PC-3 (cell line): ENCODE results near the gene SCD5. TPM values are rescaled to one million over a fixed set of nuclear protein-coding genes. Genes with fewer than 3 reads are reported as not detected.

Source experiments
- ATAC-seq: fragments of 200-7000 bp; cut with Tn5 transposase; 2 replicates; pipeline ENCODE4 v1.9.1; 2020; ENCODE audit warnings: mild to moderate bottlenecking, moderate library complexity
- BruUV-seq: library from RNA; stranded (reverse); fragments of 400-500 nt; replicated peaks from 2 replicates; lab custom pipeline; 2021; lab: Mats Ljungman, UMichigan
- CTCF ChIA-PET: fragments of 300-600 bp; sonication (Branson Sonifier 250); formaldehyde crosslinking; loops from one replicate; lab custom pipeline; 2022; ENCODE audit warnings: antibody characterized with exemption; lab: Charles Lee
- POLR2A ChIA-PET: fragments of 300-600 bp; sonication (Branson Sonifier 250); formaldehyde crosslinking; loops from one replicate; lab custom pipeline; 2022; ENCODE audit warnings: antibody characterized with exemption; ENCODE audit not compliant: unreplicated experiment; lab: Charles Lee
- DNase-seq: peaks from one replicate; pipeline ENCODE4 v3.0.0-alpha.2; 2015
- H2AFZ ChIP-seq: fragments of 300-600 bp; sonication (generic); 2 replicates; pipeline ENCODE4 v1.6.0; 2016; ENCODE audit warnings: antibody characterized with exemption, low read length
- H3F3A ChIP-seq: fragments of 300-600 bp; sonication (generic); one replicate; pipeline ENCODE4 v1.6.0; 2017; ENCODE audit warnings: antibody characterized with exemption, low read length, control low read depth, mild to moderate bottlenecking; ENCODE audit not compliant: unreplicated experiment
- H3K27ac ChIP-seq: fragments of 300-600 bp; sonication (generic); 2 replicates; pipeline ENCODE4 v1.5.1; 2016; ENCODE audit warnings: mild to moderate bottlenecking, low read length
- H3K27me3 ChIP-seq: fragments of 300-600 bp; sonication (generic); 2 replicates; pipeline ENCODE4 v1.6.1; 2016; ENCODE audit warnings: low read length, mixed read lengths
- H3K36me3 ChIP-seq: fragments of 300-600 bp; sonication (generic); 2 replicates; pipeline ENCODE4 v1.6.1; 2016; ENCODE audit warnings: low read depth, mixed run types, low read length, mixed read lengths
- H3K4me1 ChIP-seq: fragments of 300-600 bp; sonication (generic); 2 replicates; pipeline ENCODE4 v1.5.1; 2016; ENCODE audit warnings: low read length; ENCODE audit not compliant: insufficient read depth
- H3K4me2 ChIP-seq: fragments of 300-600 bp; sonication (generic); 2 replicates; pipeline ENCODE4 v1.6.0; 2016; ENCODE audit warnings: low read length
- H3K4me3 ChIP-seq: fragments of 300-600 bp; sonication (generic); 2 replicates; pipeline ENCODE4 v1.5.1; 2016; ENCODE audit warnings: mild to moderate bottlenecking, low read length, mixed read lengths
- H3K79me2 ChIP-seq: fragments of 300-600 bp; sonication (generic); 2 replicates; pipeline ENCODE4 v1.6.1; 2017; ENCODE audit warnings: low read length, mixed read lengths
- H3K9ac ChIP-seq: fragments of 300-600 bp; sonication (generic); 2 replicates; pipeline ENCODE4 v1.6.0; 2016; ENCODE audit warnings: mild to moderate bottlenecking, low read length
- H3K9me2 ChIP-seq: fragments of 300-600 bp; sonication (generic); replicated peaks from 2 replicates; pipeline ENCODE4 v1.6.1; 2016; ENCODE audit warnings: mixed run types, low read length, mixed read lengths
- H3K9me3 ChIP-seq: fragments of 300-600 bp; sonication (generic); 2 replicates; pipeline ENCODE4 v1.6.1; 2016; ENCODE audit warnings: low read length, mixed read lengths
- H4K20me1 ChIP-seq: fragments of 300-600 bp; sonication (generic); 2 replicates; pipeline ENCODE4 v1.6.1; 2016; ENCODE audit warnings: low read length, mixed read lengths
- CTCF ChIP-seq: fragments of 300-600 bp; sonication (generic); conservative IDR thresholded peaks from 2 replicates; pipeline ENCODE4 v1.5.1; 2017; ENCODE audit warnings: antibody characterized with exemption, low read depth, mild to moderate bottlenecking, low read length
- EZH2 ChIP-seq: fragments of 300-600 bp; sonication (generic); IDR thresholded peaks from one replicate; pipeline ENCODE4 v1.6.1; 2017; ENCODE audit warnings: antibody characterized with exemption, mild to moderate bottlenecking, low read length; ENCODE audit not compliant: unreplicated experiment
- EZH2phosphoT487 ChIP-seq: fragments of 300-600 bp; sonication (generic); IDR thresholded peaks from 2 replicates; pipeline ENCODE4 v1.6.1; 2018; ENCODE audit warnings: mild to moderate bottlenecking, antibody characterized with exemption, low read length, borderline replicate concordance
- intact Hi-C: fragments of 100-400 bp; cut with micrococcal nuclease; formaldehyde crosslinking; loops from 2 replicates; pipeline ENCODE4 v1.9.0; 2023
- total RNA-seq: library from RNA; depleted of rRNA; stranded (reverse); fragments of >200 nt; gene quantifications from 2 replicates; pipeline ENCODE4 v1.2.3, GENCODE V29; 2014

The SCD5 gene
- total RNA-seq, 1 experiment from 2014 or later: 3.8 TPM

DNA sequence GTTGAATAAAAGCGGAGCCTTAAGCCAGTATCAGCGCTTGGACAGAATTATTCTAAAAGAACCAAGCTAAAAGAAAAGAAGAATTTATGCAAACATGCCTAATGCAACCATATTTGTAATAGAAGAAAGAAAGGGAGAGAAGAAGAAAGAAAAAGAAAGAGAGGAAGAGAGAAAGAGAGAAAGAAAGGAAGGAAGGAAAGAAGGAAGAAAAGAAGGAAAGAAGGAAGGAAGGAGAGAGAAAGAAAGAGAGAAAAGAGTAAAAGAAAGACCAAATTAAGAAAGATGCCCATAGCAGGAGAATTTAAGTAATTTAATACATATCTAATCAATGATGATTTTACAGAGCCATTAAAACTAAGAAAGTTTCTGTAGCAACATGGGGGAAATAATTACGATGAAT is 206.0 kb downstream of the SCD5 start:
- Histone ChIP-seq H3K4me3 (no peak overlapping the region), H3F3A (no peaks in the 10 kb centered on the region), H3K36me3 (no peaks in the 10 kb centered on the region), H2AFZ (no peak overlapping the region), H3K79me2 (no peaks in the 10 kb centered on the region), H3K4me1 (no peaks in the 10 kb centered on the region), H4K20me1 (no peaks in the 10 kb centered on the region), H3K4me2 (no peak overlapping the region), H3K9me3 (no peaks in the 10 kb centered on the region), H3K27me3 (peaks cover 46% of the 10 kb centered on the region), H3K27ac (no peak overlapping the region), H3K9me2 (no peaks in the 10 kb centered on the region), H3K9ac (no peak overlapping the region)
- ChIA-PET CTCF (no interaction called here), POLR2A (no interaction called here)
- intact Hi-C loops: no loop called here
- no peak for ATAC-seq
- TF ChIP-seq EZH2 (no peak), EZH2phosphoT487 (no peak), CTCF (no peak)
- no TSS peak for BruUV-seq
- DNase-seq: no peak

GRCh38 chr4:82591592-82591991 is 207.0 kb downstream of the SCD5 start:
- H3K27ac ChIP-seq: no peak overlapping the region
- no peak overlapping the region for H2AFZ ChIP-seq
- H3K36me3 ChIP-seq: no peaks in the 10 kb centered on the region
- intact Hi-C loops: no loop called here
- BruUV-seq: no TSS peak
- H3K4me3 ChIP-seq: no peak overlapping the region
- peaks cover 46% of the 10 kb centered on the region for H3K27me3 ChIP-seq
- ChIA-PET CTCF (no interaction called here), POLR2A (no interaction called here)
- H3K79me2 ChIP-seq: no peaks in the 10 kb centered on the region
- no peaks in the 10 kb centered on the region for H4K20me1 ChIP-seq
- ATAC-seq: no peak
- no peak overlapping the region for H3K4me2 ChIP-seq
- H3K9ac ChIP-seq: no peak overlapping the region
- no peaks in the 10 kb centered on the region for H3K4me1 ChIP-seq
- H3K9me2 ChIP-seq: no peaks in the 10 kb centered on the region
- no peak for TF ChIP-seq CTCF
- TF ChIP-seq EZH2: no peak
- no peak for TF ChIP-seq EZH2phosphoT487
- H3F3A ChIP-seq: no peaks in the 10 kb centered on the region
- H3K9me3 ChIP-seq: no peaks in the 10 kb centered on the region
- DNase-seq: no peak

GRCh38 chr4:82589756-82590155 is 208.8 kb downstream of the SCD5 start:
- intact Hi-C loops: no loop called here
- ChIA-PET CTCF (no interaction called here), POLR2A (no interaction called here)
- Histone ChIP-seq H3K9ac (no peak overlapping the region), H3K36me3 (no peaks in the 10 kb centered on the region), H3K4me2 (no peak overlapping the region), H3K9me3 (no peaks in the 10 kb centered on the region), H3F3A (no peaks in the 10 kb centered on the region), H3K79me2 (no peaks in the 10 kb centered on the region), H3K9me2 (no peaks in the 10 kb centered on the region), H3K27ac (no peak overlapping the region), H3K4me1 (no peaks in the 10 kb centered on the region), H4K20me1 (no peaks in the 10 kb centered on the region), H3K27me3 (peaks cover 41% of the 10 kb centered on the region), H3K4me3 (no peak overlapping the region), H2AFZ (no peak overlapping the region)
- TF ChIP-seq CTCF (no peak), EZH2 (no peak), EZH2phosphoT487 (no peak)
- ATAC-seq (no peak), DNase-seq (no peak)
- no TSS peak for BruUV-seq
